GM10266 (cell line): ENCODE results near the gene MTA3.

Source experiments
- DNase-seq: peaks from one replicate; pipeline ENCODE4 v3.0.0; 2012; ENCODE audit errors: extremely low spot score
- TF ChIP-seq, protein P1 (sequence below): IDR thresholded peaks from 2 replicates; pipeline ENCODE4 v1.5.1; 2012; ENCODE audit warnings: mild to moderate bottlenecking, low read depth; ENCODE audit not compliant: control insufficient read depth, insufficient read depth; ENCODE audit errors: missing control alignments

The MTA3 gene

GRCh38 chr2:42698940-42699339, 130.5 kb downstream of the MTA3 start:
- TF ChIP-seq, protein P1, sequence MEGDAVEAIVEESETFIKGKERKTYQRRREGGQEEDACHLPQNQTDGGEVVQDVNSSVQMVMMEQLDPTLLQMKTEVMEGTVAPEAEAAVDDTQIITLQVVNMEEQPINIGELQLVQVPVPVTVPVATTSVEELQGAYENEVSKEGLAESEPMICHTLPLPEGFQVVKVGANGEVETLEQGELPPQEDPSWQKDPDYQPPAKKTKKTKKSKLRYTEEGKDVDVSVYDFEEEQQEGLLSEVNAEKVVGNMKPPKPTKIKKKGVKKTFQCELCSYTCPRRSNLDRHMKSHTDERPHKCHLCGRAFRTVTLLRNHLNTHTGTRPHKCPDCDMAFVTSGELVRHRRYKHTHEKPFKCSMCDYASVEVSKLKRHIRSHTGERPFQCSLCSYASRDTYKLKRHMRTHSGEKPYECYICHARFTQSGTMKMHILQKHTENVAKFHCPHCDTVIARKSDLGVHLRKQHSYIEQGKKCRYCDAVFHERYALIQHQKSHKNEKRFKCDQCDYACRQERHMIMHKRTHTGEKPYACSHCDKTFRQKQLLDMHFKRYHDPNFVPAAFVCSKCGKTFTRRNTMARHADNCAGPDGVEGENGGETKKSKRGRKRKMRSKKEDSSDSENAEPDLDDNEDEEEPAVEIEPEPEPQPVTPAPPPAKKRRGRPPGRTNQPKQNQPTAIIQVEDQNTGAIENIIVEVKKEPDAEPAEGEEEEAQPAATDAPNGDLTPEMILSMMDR: no peak
- no peak for DNase-seq

DNA sequence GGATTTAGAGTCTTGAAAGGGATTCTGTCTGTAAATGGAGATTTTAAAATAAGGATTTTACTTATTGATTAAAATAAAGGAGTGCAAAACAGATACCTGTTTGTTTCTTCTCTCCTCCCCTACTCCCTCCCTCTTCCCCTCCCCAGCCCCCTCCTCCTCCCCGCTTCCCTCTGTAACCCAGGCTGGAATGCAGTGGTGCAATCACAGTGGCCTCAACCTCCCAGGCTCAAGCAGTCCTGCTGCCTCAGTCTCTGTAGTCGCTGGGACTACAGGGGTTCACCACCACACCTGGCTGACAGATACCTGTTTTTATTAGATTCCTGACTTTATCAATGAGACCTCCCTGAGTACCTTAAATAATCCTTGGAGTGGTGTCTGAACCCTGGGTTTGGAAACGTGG, 138.4 kb downstream of the MTA3 start:
- no peak for DNase-seq
- TF ChIP-seq, protein P1: no peak

DNA sequence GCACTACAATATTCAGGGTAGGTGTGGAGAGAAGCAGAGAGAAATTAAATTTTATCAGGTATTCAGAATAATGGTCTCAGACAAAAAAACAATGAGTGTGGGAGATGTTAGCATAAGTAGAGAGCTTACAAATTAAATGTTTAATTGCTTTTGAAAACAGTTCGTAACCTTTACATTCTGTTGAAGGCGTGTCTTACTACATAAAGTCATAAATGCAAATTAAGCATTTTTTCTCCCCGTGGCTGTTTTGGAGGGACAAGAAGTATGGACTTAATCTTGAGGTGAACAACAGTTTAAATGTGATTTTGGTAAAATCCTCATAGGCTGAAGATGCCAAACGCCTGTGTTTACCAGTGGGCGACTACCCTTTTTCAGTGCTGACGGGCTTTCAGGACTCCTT, 139.7 kb downstream of the MTA3 start:
- no peak for DNase-seq
- TF ChIP-seq, protein P1: no peak

DNA sequence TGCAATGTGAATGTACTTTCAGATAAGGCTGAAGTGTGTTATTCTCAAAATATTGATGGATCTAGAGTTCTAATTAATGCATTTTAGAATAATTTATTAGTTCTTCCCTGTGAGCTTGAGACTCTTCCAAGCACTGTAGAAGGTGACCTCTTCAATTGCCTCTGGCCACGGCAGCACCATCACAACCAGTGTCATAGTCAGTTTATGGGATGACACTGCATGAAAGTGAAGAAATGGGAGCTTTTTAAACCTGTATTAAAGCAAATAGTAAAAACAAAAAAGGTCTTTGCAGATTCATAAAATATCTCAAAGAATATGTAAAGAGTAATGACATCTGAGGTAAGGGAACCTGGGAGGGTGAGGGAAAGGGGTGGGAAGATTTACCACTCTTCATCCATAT, 143.5 kb downstream of the MTA3 start:
- TF ChIP-seq, protein P1: no peak
- no peak for DNase-seq

- TF ChIP-seq, protein P1: no peak
- no peak for DNase-seq
Observed at GRCh38 chr2:42712934-42713333, 144.5 kb downstream of the MTA3 start.

GRCh38 chr2:42713920-42714319, 145.5 kb downstream of the MTA3 start:
- TF ChIP-seq, protein P1: no peak

GRCh38 chr2:42714686-42715085, 146.3 kb downstream of the MTA3 start:
- TF ChIP-seq, protein P1: no peak
- DNase-seq: no peak

More at GRCh38 chr2:42713920-42714319, 145.5 kb downstream of the MTA3 start:
- DNase-seq: no peak
